Esophagus squamous epithelium (tissue), 5 donors: ENCODE results near the gene DPH2. TPM values are rescaled to one million over a fixed set of nuclear protein-coding genes. Genes with fewer than 3 reads are reported as not detected.

Experiments
- DNase-seq: peaks from one replicate; lab custom pipeline; 2025; lab: John Stamatoyannopoulos, UW
- H3K27ac ChIP-seq, 4 donors: fragments of 200-600 bp; sonication (generic); one replicate each; pipeline ENCODE4 v1.5.1; 2016 to 2019; ENCODE audit warnings: mild to moderate bottlenecking in 1 of 4
- H3K27me3 ChIP-seq, 4 donors: fragments of 200-600 bp; sonication (generic); 1 replicate in 3 of 4; 2 replicates in 1 of 4; pipeline versions ENCODE4 v1.5.1 to v1.6.0; 2017 to 2021; ENCODE audit warnings: antibody characterized with exemption in 1 of 4
- H3K36me3 ChIP-seq, 3 donors: fragments of 200-600 bp; sonication (generic); one replicate each; pipeline ENCODE4 v1.5.1; 2016 to 2019
- H3K4me1 ChIP-seq, 3 donors: fragments of 200-600 bp; sonication (generic); one replicate each; pipeline ENCODE4 v1.5.1; 2017 to 2019
- H3K4me3 ChIP-seq, 4 donors: fragments of 200-600 bp; sonication (generic); 1 replicate in 3 of 4; 2 replicates in 1 of 4; pipeline ENCODE4 v1.5.1; 2016 to 2019; ENCODE audit warnings: mild to moderate bottlenecking in 2 of 4, moderate library complexity in 1 of 4
- H3K9me3 ChIP-seq, 3 donors: fragments of 200-600 bp; sonication (generic); one replicate each; pipeline ENCODE4 v1.5.1; 2016 to 2019
- POLR2A ChIP-seq, 4 donors: fragments of 450-650 bp; IDR thresholded peaks; one replicate each; pipeline ENCODE4 v1.6.1; 2017; ENCODE audit warnings: antibody characterized with exemption in 4 of 4, mild to moderate bottlenecking in 4 of 4, moderate library complexity in 3 of 4
- WGBS, 2 donors: methylation state at CpG; one replicate each; pipeline ENCODE4 v1.1.5; 2018; 5-methylcytosine and 5-hydroxymethylcytosine counted together
- intact Hi-C: fragments of 100-400 bp; cut with DNase I; formaldehyde crosslinking; loops from one replicate; pipeline ENCODE4 v1.15.0; 2022
- total RNA-seq, 4 donors: library from RNA; depleted of rRNA; stranded (reverse); fragments of >200 nt; gene quantifications; one replicate each; pipeline ENCODE4 v1.1.0, GENCODE V29; 2016
- TF ChIP-seq, protein P1 (sequence below), 6 experiments: fragments of 450-650 bp in 4 of 6; fragments of 200-600 bp in 2 of 6; sonication (generic) in 2 of 6; IDR thresholded peaks; one replicate each; pipeline ENCODE4 v1.5.1; 2016 to 2019; ENCODE audit warnings: antibody characterized with exemption in 6 of 6, mild to moderate bottlenecking in 4 of 6, moderate library complexity in 4 of 6
- donor health status: DM: yes; HTN: yes; CAD: no.

Gene DPH2
- total RNA-seq, 4 donors from 2014 or later, result 14.0 to 34.6 (median 27.7) TPM

DNA sequence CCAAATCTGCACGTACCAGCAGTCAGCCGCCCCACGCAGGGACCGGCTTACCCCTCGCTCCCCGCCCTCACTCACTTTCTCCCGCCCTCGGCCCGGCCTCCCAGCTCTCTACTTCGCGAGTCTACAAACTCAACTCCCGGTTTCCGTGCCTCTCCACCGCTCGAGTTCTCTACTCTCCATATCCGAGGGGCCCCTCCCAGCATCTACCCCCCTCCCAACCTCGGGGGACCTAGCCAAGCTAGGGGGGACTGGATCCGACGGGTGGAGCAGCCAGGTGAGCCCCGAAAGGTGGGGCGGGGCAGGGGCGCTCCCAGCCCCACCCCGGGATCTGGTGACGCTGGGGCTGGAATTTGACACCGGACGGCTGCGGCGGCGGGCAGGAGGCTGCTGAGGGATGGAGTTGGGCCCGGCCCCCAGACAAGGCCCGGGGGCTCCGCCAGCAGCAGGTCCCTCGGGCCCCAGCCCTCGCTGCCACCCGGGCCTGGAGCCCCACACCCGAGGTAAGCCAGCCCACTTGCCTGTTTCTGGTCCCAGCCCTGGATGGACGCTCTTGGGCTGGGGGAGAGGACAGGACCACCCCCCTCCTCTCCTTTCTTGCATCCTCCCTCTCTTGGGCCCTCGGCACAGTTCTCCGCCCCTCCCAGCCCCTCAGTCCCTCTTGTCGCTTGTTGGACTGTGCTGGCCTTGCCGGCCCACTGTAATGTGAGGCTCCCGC is 36.3 kb upstream of the DPH2 start, which contains the start of gene ARTN:
Gene ARTN (plus strand): TSS at position 416 of the 715 bp plus-strand sequence. CDS start 1,856 bp downstream, outside the sequence.
- no peak for DNase-seq
- WGBS, 2 donors, result 0% methylated on average over 9 of the region's 42 CpGs
- H3K27ac ChIP-seq, result peak within 1 kb of the TSS; percentile 57 to 74 (median 66)
- intact Hi-C loops, result loop anchor here (2.0 kb wide), 1 partner anchor 171 kb away; no protein-coding TSS in a partner anchor
- peaks cover 25 to 85% (median 58%) of the 10 kb centered on the region in 3 donors for H3K4me1 ChIP-seq
- peak within 1 kb of the TSS; percentile 22 to 61 (median 44) for H3K4me3 ChIP-seq
- H3K9me3 ChIP-seq, result no peaks in the 10 kb centered on the region
- TF ChIP-seq, protein P1, sequence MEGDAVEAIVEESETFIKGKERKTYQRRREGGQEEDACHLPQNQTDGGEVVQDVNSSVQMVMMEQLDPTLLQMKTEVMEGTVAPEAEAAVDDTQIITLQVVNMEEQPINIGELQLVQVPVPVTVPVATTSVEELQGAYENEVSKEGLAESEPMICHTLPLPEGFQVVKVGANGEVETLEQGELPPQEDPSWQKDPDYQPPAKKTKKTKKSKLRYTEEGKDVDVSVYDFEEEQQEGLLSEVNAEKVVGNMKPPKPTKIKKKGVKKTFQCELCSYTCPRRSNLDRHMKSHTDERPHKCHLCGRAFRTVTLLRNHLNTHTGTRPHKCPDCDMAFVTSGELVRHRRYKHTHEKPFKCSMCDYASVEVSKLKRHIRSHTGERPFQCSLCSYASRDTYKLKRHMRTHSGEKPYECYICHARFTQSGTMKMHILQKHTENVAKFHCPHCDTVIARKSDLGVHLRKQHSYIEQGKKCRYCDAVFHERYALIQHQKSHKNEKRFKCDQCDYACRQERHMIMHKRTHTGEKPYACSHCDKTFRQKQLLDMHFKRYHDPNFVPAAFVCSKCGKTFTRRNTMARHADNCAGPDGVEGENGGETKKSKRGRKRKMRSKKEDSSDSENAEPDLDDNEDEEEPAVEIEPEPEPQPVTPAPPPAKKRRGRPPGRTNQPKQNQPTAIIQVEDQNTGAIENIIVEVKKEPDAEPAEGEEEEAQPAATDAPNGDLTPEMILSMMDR (IDR thresholded peaks at IDR 0.05), result no peak
- peak in 2 of 4 donors; percentile 7 to 28 for TF ChIP-seq POLR2A (IDR thresholded peaks at IDR 0.05)
- peaks cover 0 to 3% (median 0%) of the 10 kb centered on the region in 3 donors for H3K36me3 ChIP-seq
- H3K27me3 ChIP-seq, result peaks cover 0 to 22% (median 0%) of the 10 kb centered on the region in 4 donors

DNA sequence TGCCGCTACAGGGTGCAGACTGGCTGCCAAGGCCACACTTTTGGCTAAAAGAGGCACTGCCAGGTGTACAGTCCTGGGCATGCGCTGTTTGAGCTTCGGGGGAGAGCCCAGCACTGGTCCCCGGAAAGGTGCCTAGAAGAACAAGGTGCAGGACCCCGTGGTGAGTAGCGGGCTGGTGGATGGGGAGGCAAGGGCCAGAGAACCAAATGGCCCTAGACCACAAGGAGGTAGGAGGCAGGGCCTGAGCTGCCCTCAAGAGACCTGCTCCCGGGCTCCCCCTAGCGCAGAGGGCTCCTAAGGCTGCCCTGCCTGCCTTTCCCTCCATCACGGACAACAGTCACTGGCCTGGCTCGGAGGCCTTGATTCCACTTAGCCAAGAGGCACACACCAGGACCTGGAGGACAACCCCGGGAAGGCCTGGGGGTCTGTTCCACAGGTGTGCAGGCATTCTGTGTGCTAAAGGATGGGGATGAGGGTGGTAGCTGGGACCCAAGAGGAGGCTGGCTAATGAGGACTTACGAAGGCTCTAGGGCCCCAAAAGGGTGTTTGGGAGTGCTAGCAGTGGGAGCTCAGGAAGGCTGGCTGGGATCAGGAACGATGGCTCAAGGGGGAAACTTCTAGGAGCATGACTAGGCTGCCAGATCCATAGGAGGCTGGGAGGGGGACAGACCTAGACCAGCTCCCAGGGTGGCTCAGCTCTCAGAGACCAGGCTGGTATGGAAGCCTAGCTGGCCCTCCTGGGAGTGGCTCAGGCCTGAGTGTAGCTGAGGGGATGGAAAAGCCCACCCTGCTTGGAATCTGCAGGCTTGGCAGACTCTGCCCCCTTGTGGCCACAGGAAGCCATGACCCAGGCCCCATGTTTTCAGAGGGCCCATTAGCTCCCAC is 35.5 kb upstream of the DPH2 start:
- no peak for TF ChIP-seq POLR2A (IDR thresholded peaks at IDR 0.05)
- TF ChIP-seq, protein P1 (IDR thresholded peaks at IDR 0.05), result peak; percentile 66 to 92 (median 87)
- Histone ChIP-seq H3K4me3 (peak overlapping the region; percentile 22 to 61 (median 44)), H3K27ac (peak overlapping the region; percentile 57 to 74 (median 66)), H3K4me1 (peaks cover 25 to 88% (median 58%) of the 10 kb centered on the region in 3 donors), H3K9me3 (no peaks in the 10 kb centered on the region), H3K27me3 (peaks cover 0 to 22% (median 0%) of the 10 kb centered on the region in 4 donors), H3K36me3 (peaks cover 0 to 3% (median 0%) of the 10 kb centered on the region in 3 donors)
- intact Hi-C loops, result loop anchor here (2.0 kb wide), 1 partner anchor 172 kb away; no protein-coding TSS in a partner anchor
- WGBS, 2 donors, result 11 to 17% methylated on average over 8 to 9 of the region's 13 CpGs
- DNase-seq, result no peak

DNA sequence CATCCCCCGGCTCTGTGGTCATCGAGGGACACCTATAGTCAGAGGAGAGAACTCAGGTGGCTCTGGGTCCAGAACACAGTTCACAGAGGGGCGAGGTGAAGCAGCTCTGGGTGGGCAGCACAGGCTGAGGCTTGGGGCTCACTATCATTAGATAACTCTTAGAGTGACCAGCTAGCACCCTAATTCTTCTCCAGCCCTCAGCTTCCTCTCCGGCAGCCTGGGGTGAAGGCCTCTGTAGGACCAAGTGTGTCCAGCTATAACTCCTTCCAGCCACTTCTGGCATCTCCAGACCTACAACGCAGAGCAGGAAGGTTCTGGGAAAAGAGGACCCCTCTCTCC is 34.9 kb upstream of the DPH2 start:
- H3K4me1 ChIP-seq, result peaks cover 25 to 82% (median 56%) of the 10 kb centered on the region in 3 donors
- intact Hi-C loops, result loop anchor here (2.0 kb wide), 1 partner anchor 172 kb away; no protein-coding TSS in a partner anchor
- peak overlapping the region; percentile 16 to 74 (median 62) for H3K27ac ChIP-seq
- no peak for TF ChIP-seq POLR2A (IDR thresholded peaks at IDR 0.05)
- TF ChIP-seq, protein P1 (IDR thresholded peaks at IDR 0.05), result no peak
- peaks cover 0 to 22% (median 0%) of the 10 kb centered on the region in 4 donors for H3K27me3 ChIP-seq
- no peaks in the 10 kb centered on the region for H3K9me3 ChIP-seq
- peak overlapping the region in 1 of 4 donors; percentile 69 for H3K4me3 ChIP-seq
- 64 to 73% methylated on average over 2 of the region's 5 CpGs for WGBS, 2 donors
- no peak for DNase-seq
- peaks cover 0 to 3% (median 0%) of the 10 kb centered on the region in 3 donors for H3K36me3 ChIP-seq

DNA sequence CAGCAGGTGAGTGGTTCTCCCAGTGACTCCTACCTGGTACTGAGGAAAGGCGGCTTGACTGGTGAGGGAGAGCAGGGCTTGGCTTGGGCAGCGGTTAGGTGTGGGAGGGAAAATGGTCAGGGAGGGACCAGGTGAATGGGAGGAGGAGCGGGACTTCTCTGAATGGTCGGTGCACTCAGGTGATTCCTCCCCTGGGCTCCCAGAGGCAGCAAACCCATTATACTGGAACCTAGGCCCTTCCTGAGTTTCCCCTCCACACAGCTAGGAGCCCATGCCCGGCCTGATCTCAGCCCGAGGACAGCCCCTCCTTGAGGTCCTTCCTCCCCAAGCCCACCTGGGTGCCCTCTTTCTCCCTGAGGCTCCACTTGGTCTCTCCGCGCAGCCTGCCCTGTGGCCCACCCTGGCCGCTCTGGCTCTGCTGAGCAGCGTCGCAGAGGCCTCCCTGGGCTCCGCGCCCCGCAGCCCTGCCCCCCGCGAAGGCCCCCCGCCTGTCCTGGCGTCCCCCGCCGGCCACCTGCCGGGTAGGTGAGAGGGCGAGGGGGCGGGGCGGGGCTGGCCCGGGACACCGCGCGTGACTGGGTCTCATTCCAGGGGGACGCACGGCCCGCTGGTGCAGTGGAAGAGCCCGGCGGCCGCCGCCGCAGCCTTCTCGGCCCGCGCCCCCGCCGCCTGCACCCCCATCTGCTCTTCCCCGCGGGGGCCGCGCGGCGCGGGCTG is 33.9 kb upstream of the DPH2 start:
- no peak for TF ChIP-seq POLR2A (IDR thresholded peaks at IDR 0.05)
- TF ChIP-seq, protein P1 (IDR thresholded peaks at IDR 0.05), result no peak
- peaks cover 0 to 22% (median 0%) of the 10 kb centered on the region in 4 donors for H3K27me3 ChIP-seq
- H3K27ac ChIP-seq, result peak overlapping the region; percentile 26 to 74 (median 44)
- 41 to 43% methylated on average over 2 to 7 of the region's 48 CpGs for WGBS, 2 donors
- H3K4me3 ChIP-seq, result peak overlapping the region; percentile 37 to 69 (median 47)
- intact Hi-C loops, result loop anchor here (2.0 kb wide), 1 partner anchor 173 kb away; no protein-coding TSS in a partner anchor
- no peak for DNase-seq
- H3K4me1 ChIP-seq, result peaks cover 25 to 73% (median 47%) of the 10 kb centered on the region in 3 donors
- peaks cover 0 to 3% (median 0%) of the 10 kb centered on the region in 3 donors for H3K36me3 ChIP-seq
- no peaks in the 10 kb centered on the region for H3K9me3 ChIP-seq
